Measurements from ENCODE around the gene MOV10.
"Not testable (repeated sequence)": the region's sequence is repeated elsewhere in the genome, so short reads cannot be mapped to it uniquely, and the experiment has no call there.

MOV10 gene

GRCh38 chr1:112719706-112720105 lies 45.2 kb downstream of the MOV10 start:
- TF ChIP-seq CTCF (IDR thresholded peaks at IDR 0.05; ENCODE audit: borderline replicate concordance, control extremely low read depth, extremely low read depth, insufficient read depth, missing control alignments): no peak
- in situ Hi-C loops (cut with MboI; ENCODE audit: low sequenced_read_pairs, unreplicated experiment): loop anchor here (5.0 to 25.0 kb wide), 2 partner anchors 88 to 318 kb away; no protein-coding TSS in a partner anchor
- no peak for DNase-seq (ENCODE audit: low spot score)

GRCh38 chr1:112720800-112721199 lies 46.3 kb downstream of the MOV10 start:
- no peak for TF ChIP-seq CTCF (IDR thresholded peaks at IDR 0.05; ENCODE audit: borderline replicate concordance, control extremely low read depth, extremely low read depth, insufficient read depth, missing control alignments)
- in situ Hi-C loops (cut with MboI; ENCODE audit: low sequenced_read_pairs, unreplicated experiment): loop anchor here (25.0 kb wide), 1 partner anchor 317 kb away; no protein-coding TSS in a partner anchor
- no peak for DNase-seq (ENCODE audit: low spot score)

- in situ Hi-C loops (cut with MboI; ENCODE audit: low sequenced_read_pairs, unreplicated experiment): loop anchor here (25.0 kb wide), 1 partner anchor 316 kb away; no protein-coding TSS in a partner anchor
- not testable (repeated sequence) for DNase-seq (ENCODE audit: low spot score)
These were observed 46.8 kb downstream of the MOV10 start for GRCh38 chr1:112721294-112721693.

GRCh38 chr1:112721966-112722524 lies 47.6 kb downstream of the MOV10 start:
- no peak for DNase-seq (ENCODE audit: low spot score)
- no peak for TF ChIP-seq CTCF (IDR thresholded peaks at IDR 0.05; ENCODE audit: borderline replicate concordance, control extremely low read depth, extremely low read depth, insufficient read depth, missing control alignments)
- in situ Hi-C loops (cut with MboI; ENCODE audit: low sequenced_read_pairs, unreplicated experiment): loop anchor here (25.0 kb wide), 1 partner anchor 315 kb away; no protein-coding TSS in a partner anchor

GRCh38 chr1:112722601-112723510 lies 48.4 kb downstream of the MOV10 start:
- TF ChIP-seq CTCF (IDR thresholded peaks at IDR 0.05; ENCODE audit: borderline replicate concordance, control extremely low read depth, extremely low read depth, insufficient read depth, missing control alignments): no peak
- in situ Hi-C loops (cut with MboI; ENCODE audit: low sequenced_read_pairs, unreplicated experiment): loop anchor here (25.0 kb wide), 1 partner anchor 314 kb away; no protein-coding TSS in a partner anchor
- DNase-seq (ENCODE audit: low spot score): no peak

- DNase-seq (ENCODE audit: low spot score): no peak
- TF ChIP-seq CTCF (IDR thresholded peaks at IDR 0.05; ENCODE audit: borderline replicate concordance, control extremely low read depth, extremely low read depth, insufficient read depth, missing control alignments): no peak
- in situ Hi-C loops (cut with MboI; ENCODE audit: low sequenced_read_pairs, unreplicated experiment): loop anchor here (25.0 kb wide), 1 partner anchor 314 kb away; no protein-coding TSS in a partner anchor
These were observed 49.0 kb downstream of the MOV10 start for GRCh38 chr1:112723511-112723839.

GRCh38 chr1:112724240-112724639 lies 49.8 kb downstream of the MOV10 start:
- in situ Hi-C loops (cut with MboI; ENCODE audit: low sequenced_read_pairs, unreplicated experiment): loop anchor here (25.0 kb wide), 1 partner anchor 313 kb away; no protein-coding TSS in a partner anchor
- DNase-seq (ENCODE audit: low spot score): not testable (repeated sequence)
